Thyroid gland (tissue), 4 donors: ENCODE results near the gene PMFBP1.

Experiments used
- POLR2A ChIP-seq, 2 donors: fragments of 450-650 bp; IDR thresholded peaks; one replicate each; pipeline ENCODE4 v1.6.1; 2017; ENCODE audit warnings: antibody characterized with exemption in 2 of 2, mild to moderate bottlenecking in 2 of 2, moderate library complexity in 1 of 2
- TF ChIP-seq, protein P1 (sequence below), 6 experiments: fragments of 200-600 bp in 3 of 6; fragments of 450-650 bp in 3 of 6; sonication (generic) in 3 of 6; IDR thresholded peaks; one replicate each; pipeline ENCODE4 v1.5.1; 2016 to 2019; ENCODE audit warnings: antibody characterized with exemption in 6 of 6, mild to moderate bottlenecking in 2 of 6, inconsistent platforms in 1 of 6, moderate library complexity in 1 of 6

DNA sequence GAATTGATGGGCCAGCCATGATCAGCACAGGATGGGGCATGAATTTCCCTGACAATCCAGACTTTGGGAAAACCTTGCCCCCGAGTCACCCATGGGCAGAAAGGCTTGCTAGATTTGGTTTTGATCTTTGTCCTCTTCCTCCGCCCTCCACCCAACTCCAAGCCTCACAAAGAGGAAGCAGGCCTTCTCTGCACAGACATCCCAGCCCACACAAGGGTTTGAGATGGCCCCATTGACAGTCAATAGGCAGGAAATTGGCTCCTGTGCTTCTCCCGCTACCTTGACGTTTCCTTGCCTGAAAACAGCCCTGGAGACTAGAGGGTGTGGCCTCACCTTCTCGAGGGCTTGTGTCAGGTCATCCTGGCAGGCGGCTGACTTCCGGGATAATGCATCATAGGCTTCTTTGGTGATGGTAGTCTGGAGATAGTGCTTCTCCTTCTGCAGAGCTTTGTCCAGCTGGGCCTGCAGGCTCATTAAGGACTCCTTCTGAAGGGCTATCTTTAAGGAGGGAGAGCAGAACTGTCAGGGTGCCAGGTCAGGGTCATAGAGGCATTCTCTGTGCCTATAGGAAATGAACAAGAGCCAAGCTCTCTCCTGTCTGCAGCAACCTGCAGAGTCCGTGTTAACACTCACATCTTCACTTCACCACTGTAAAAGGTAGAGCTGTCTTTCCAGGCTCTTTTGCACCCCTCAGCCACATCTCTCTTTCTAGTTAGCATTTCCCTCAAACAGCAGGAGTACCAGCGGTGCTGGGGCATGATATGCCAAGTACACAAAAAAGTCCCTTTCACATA is 46.1 kb downstream of the PMFBP1 start:
- TF ChIP-seq, protein P1, sequence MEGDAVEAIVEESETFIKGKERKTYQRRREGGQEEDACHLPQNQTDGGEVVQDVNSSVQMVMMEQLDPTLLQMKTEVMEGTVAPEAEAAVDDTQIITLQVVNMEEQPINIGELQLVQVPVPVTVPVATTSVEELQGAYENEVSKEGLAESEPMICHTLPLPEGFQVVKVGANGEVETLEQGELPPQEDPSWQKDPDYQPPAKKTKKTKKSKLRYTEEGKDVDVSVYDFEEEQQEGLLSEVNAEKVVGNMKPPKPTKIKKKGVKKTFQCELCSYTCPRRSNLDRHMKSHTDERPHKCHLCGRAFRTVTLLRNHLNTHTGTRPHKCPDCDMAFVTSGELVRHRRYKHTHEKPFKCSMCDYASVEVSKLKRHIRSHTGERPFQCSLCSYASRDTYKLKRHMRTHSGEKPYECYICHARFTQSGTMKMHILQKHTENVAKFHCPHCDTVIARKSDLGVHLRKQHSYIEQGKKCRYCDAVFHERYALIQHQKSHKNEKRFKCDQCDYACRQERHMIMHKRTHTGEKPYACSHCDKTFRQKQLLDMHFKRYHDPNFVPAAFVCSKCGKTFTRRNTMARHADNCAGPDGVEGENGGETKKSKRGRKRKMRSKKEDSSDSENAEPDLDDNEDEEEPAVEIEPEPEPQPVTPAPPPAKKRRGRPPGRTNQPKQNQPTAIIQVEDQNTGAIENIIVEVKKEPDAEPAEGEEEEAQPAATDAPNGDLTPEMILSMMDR (IDR thresholded peaks at IDR 0.05): no peak
- TF ChIP-seq POLR2A (IDR thresholded peaks at IDR 0.05): no peak
